Middle frontal gyrus (tissue), 1 donor: Measurements from ENCODE around the gene TPCN2.

Experiments used
- DNase-seq: peaks from one replicate; pipeline ENCODE4 v3.0.0-alpha.2; 2015; ENCODE audit warnings: low spot score; ENCODE audit errors: extremely low spot score

The TPCN2 gene

DNA sequence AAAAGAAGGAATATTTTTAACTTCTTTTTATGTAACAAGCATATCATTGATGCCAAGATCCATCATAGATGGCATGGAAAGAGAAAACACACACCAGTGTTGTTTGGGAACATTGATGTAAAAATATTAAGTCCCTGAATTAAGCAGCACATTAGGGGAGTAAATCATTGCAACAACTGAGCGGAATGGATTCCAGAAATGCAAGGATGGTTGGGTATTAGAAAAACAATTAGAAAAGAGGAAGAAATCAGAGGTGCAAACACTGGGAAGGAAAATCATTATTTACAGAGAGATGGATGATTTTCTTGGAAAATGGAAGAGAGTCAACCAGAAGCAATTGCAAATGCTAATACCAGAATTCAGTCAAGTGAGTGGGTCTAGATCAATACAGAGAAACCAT, 115.1 kb downstream of the TPCN2 start:
- DNase-seq = no peak

DNA sequence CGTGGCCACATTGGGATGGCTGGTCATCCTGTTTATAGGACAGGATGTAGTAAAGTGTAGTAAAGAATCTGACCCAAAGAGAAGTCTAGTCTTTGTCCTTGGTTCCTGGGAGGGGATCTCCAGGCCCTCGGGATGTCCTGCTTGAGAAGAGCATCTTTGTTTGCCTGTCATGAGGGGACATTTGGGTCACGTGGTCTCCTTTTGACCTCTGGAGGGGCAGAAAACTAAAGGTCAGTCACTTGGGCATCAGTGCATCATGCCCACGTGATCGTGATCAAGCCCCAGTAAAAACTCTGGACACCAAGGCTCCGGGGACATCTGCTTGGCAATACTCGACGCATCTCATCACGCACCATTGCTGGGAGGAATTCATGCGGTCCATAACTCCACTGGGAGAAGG, 116.1 kb downstream of the TPCN2 start:
- DNase-seq = no peak

DNA sequence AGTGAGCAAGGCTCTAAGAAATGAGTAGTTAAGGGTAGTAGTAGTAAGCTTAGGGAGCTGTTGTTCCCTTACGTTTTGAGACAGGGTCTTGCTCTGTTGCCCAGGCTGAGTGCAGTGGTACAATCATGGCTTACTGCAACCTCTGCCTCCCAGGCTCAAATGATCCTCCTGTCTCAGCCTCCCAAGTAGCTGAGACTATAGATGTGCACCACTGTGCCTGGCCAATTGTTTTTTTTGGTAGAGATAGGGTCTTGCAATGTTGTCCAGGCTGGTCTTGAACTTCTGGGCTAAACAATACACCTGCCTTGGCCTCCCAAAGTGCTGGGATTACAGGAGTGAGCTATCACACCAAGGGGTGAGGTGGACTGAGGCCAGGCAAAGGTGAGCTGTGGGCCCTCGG, 117.0 kb downstream of the TPCN2 start:
- DNase-seq = no peak

GRCh38 chr11:69166218-69167115, 117.7 kb downstream of the TPCN2 start:
- DNase-seq = no peak

GRCh38 chr11:69167130-69167915, 118.6 kb downstream of the TPCN2 start:
- DNase-seq = no peak

- no peak for DNase-seq
These were observed 119.4 kb downstream of the TPCN2 start for GRCh38 chr11:69167916-69168691.

DNA sequence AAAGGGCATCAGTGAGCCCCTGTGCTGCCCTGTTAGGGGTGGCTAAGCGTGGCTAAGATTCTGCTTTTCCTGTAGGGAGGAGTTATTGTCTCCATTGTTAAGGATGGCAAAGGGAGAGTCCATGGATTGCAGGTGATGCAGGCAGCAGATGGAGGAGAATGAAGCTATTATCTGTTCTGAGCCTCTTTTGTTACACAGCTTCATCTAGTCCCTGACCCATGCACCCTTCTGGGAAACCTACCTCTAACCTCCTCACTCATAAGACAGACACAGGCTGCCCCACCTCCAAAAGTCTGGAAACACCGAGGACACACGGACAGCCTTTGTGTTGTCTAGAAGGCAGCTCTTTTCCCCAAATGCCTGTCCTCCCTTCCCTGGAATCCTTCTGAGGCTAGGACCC, 120.7 kb downstream of the TPCN2 start:
- no peak for DNase-seq

DNA sequence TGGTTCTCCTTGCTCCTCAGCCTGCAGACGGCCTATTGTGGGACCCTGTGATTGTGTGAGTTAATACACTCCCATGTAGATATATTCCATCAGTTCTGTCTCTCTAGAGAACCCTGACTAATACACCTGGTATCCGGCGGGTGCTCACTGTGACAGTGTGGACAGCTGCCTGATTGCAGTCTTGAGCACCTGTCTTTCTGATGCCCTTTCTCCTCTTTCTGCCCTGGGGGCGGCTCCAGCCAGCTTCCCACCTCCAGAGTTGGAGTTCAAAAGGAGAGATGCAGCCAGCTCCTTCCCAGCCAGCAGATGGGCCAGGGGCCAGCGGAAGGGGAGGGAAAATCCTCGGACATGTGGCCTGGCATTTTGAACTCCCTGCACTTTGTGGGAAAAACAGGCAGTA, 122.0 kb downstream of the TPCN2 start:
- no peak for DNase-seq

DNA sequence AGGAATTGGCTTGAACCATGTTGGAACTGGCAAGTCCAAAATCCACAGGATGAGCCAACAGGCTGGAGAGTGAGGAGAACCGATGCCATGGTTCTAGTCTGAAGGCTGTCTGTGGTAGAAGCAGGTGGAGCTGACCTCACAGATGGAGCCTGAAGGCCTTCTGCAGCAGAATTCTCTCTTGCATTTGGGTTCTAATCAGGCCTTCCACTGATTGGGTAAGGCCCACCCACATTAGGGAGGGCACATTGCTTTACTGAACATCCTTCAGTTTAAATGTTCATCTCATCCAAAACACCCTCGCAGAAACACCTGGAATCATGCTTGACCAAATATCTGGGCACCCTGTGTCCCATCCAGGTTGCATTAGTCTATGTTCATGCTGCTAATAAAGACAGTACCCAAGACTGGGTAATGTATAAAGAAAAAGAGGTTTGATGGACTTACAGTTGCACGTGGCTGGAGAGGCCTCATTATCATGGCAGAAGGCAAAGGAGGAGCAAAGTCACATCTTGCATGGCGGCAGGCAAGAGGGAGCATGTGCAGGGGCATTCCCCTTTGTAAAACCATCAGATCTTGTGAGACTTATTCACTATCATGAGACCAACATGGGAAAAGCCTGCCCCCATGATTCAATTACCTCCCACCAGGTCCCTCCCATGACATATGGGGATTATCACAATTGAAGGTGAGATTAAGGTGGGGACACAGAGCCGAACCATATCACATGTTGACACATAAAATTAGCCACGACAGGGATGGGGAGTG, 122.9 kb downstream of the TPCN2 start:
- no peak for DNase-seq

DNA sequence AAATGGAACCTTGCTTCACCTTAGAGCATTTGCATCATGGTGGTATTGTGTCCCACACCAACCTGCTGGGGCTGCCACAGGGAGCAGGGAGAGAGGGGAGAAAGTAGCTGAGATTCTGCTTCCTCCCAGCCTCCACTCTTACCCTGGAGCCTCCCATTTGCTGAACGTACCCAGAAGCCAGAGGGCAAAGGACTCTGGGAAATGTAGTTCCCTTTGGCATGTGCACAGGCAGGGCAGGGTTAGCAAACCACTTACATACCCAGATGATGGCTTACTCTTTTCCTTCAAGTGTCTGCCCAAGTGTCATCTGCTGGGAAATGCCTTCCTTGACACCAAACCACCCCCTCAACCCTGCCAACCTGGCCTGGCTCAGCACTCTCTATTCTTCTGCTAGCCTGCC, 123.9 kb downstream of the TPCN2 start:
- no peak for DNase-seq

GRCh38 chr11:69173331-69173730, 124.6 kb downstream of the TPCN2 start:
- DNase-seq = no peak

DNA sequence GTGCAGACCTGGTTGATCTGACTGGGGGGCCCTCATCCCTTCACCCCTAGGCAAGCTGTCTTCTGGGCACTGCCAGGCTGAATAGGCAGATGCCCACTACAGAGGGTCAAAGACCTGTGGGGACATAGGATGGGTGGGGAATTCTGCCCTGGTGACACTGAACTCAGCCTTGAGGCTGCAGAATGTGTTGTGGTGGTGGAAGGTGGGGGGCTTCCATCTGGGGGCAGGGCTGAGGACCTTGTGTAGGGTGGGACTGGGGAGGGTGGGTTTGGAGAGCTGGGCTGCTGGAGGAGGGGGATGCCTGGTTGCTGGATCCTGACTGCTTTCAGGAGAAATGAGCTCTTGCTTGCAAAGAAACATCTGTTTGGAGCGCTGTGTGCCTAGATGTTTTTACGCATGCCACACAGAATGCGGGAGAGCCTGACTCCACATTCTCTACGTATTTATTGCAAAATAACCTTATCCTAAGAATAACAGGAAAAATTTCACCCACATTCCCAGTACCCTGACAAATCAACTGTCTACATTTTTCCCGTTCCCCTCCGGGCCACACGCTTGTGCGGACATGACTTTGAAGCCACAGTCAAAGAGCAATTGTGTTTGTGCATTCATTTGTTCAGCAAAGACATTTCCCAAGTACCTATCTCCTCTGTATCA, 125.3 kb downstream of the TPCN2 start:
- DNase-seq = no peak

- DNase-seq = no peak
These were observed 126.1 kb downstream of the TPCN2 start for GRCh38 chr11:69174841-69175240.

GRCh38 chr11:69178819-69179482, 130.2 kb downstream of the TPCN2 start:
- no peak for DNase-seq

DNA sequence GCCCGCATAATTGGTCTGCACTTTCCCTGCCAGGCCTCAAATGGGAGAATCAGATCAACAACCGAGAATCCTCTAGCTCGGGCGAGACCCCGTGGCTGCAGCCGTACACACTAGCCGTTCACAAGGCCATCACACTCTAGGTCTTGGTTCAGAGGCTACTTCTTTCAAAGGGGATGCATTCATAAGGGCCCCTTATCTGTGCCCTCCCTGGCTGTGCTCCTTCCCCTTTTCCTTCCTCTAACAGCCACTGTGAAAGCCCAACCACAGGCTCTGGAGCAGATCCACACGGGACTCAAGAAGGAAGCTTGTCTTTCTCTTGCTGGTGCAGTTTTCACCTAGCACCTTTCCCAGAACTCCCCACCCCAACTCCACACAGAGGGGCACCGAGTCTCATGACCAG, 131.5 kb downstream of the TPCN2 start:
- no peak for DNase-seq

- DNase-seq = no peak
These were observed 132.0 kb downstream of the TPCN2 start for GRCh38 chr11:69180726-69181125.

- DNase-seq = no peak
These were observed 134.9 kb downstream of the TPCN2 start for GRCh38 chr11:69183613-69184012.
